Esophagus squamous epithelium (tissue), 5 donors: ENCODE results near the gene TMEM120B. TPM values are rescaled to one million over a fixed set of nuclear protein-coding genes. Genes with fewer than 3 reads are reported as not detected.

ENCODE experiments used
- DNase-seq: peaks from one replicate; lab custom pipeline; 2025; lab: John Stamatoyannopoulos, UW
- H3K27ac ChIP-seq, 4 donors: fragments of 200-600 bp; sonication (generic); one replicate each; pipeline ENCODE4 v1.5.1; 2016 to 2019; ENCODE audit warnings: mild to moderate bottlenecking in 1 of 4
- H3K27me3 ChIP-seq, 4 donors: fragments of 200-600 bp; sonication (generic); 1 replicate in 3 of 4; 2 replicates in 1 of 4; pipeline versions ENCODE4 v1.5.1 to v1.6.0; 2017 to 2021; ENCODE audit warnings: antibody characterized with exemption in 1 of 4
- H3K36me3 ChIP-seq, 3 donors: fragments of 200-600 bp; sonication (generic); one replicate each; pipeline ENCODE4 v1.5.1; 2016 to 2019
- H3K4me1 ChIP-seq, 3 donors: fragments of 200-600 bp; sonication (generic); one replicate each; pipeline ENCODE4 v1.5.1; 2017 to 2019
- H3K4me3 ChIP-seq, 4 donors: fragments of 200-600 bp; sonication (generic); 1 replicate in 3 of 4; 2 replicates in 1 of 4; pipeline ENCODE4 v1.5.1; 2016 to 2019; ENCODE audit warnings: mild to moderate bottlenecking in 2 of 4, moderate library complexity in 1 of 4
- H3K9me3 ChIP-seq, 3 donors: fragments of 200-600 bp; sonication (generic); one replicate each; pipeline ENCODE4 v1.5.1; 2016 to 2019
- POLR2A ChIP-seq, 4 donors: fragments of 450-650 bp; IDR thresholded peaks; one replicate each; pipeline ENCODE4 v1.6.1; 2017; ENCODE audit warnings: antibody characterized with exemption in 4 of 4, mild to moderate bottlenecking in 4 of 4, moderate library complexity in 3 of 4
- WGBS, 2 donors: methylation state at CpG; one replicate each; pipeline ENCODE4 v1.1.5; 2018; 5-methylcytosine and 5-hydroxymethylcytosine counted together
- intact Hi-C: fragments of 100-400 bp; cut with DNase I; formaldehyde crosslinking; loops from one replicate; pipeline ENCODE4 v1.15.0; 2022
- total RNA-seq, 4 donors: library from RNA; depleted of rRNA; stranded (reverse); fragments of >200 nt; gene quantifications; one replicate each; pipeline ENCODE4 v1.1.0, GENCODE V29; 2016
- TF ChIP-seq, protein P1 (sequence below), 6 experiments: fragments of 450-650 bp in 4 of 6; fragments of 200-600 bp in 2 of 6; sonication (generic) in 2 of 6; IDR thresholded peaks; one replicate each; pipeline ENCODE4 v1.5.1; 2016 to 2019; ENCODE audit warnings: antibody characterized with exemption in 6 of 6, mild to moderate bottlenecking in 4 of 6, moderate library complexity in 4 of 6
- donor health status: DM: yes; HTN: yes; CAD: no.

Gene TMEM120B
- total RNA-seq, 4 donors from 2014 or later: 2.7 to 5.2 (median 4.5) TPM

DNA sequence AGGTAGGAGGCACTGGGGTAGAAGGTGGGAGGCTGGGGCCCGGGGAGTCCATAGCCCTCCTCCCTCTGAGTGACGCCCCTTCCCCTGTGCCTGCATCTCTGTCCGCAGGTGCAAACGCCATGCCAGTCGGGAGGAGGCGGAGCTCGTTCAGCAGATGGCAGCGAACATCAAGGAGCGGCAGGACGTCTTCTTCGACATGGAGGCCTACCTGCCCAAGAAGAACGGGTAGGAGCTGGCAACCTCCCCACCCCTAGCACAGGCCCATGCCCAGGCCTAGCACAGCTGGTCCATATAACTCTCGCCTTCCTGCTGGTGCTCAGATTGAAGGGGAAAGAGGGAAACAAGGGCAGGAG lies 35.6 kb downstream of the TMEM120B start:
- 66 to 72% methylated on average over 5 to 8 of the region's 13 CpGs for WGBS, 2 donors
- Histone ChIP-seq H3K27me3 (no peaks in the 10 kb centered on the region), H3K4me3 (no peak overlapping the region), H3K9me3 (no peaks in the 10 kb centered on the region), H3K4me1 (no peaks in the 10 kb centered on the region), H3K27ac (peak overlapping the region in 1 of 4 donors; percentile 22), H3K36me3 (peaks cover 0 to 23% (median 0%) of the 10 kb centered on the region in 3 donors)
- intact Hi-C loops: no loop called here
- TF ChIP-seq, protein P1, sequence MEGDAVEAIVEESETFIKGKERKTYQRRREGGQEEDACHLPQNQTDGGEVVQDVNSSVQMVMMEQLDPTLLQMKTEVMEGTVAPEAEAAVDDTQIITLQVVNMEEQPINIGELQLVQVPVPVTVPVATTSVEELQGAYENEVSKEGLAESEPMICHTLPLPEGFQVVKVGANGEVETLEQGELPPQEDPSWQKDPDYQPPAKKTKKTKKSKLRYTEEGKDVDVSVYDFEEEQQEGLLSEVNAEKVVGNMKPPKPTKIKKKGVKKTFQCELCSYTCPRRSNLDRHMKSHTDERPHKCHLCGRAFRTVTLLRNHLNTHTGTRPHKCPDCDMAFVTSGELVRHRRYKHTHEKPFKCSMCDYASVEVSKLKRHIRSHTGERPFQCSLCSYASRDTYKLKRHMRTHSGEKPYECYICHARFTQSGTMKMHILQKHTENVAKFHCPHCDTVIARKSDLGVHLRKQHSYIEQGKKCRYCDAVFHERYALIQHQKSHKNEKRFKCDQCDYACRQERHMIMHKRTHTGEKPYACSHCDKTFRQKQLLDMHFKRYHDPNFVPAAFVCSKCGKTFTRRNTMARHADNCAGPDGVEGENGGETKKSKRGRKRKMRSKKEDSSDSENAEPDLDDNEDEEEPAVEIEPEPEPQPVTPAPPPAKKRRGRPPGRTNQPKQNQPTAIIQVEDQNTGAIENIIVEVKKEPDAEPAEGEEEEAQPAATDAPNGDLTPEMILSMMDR (IDR thresholded peaks at IDR 0.05): no peak
- no peak for TF ChIP-seq POLR2A (IDR thresholded peaks at IDR 0.05)
- no peak for DNase-seq

DNA sequence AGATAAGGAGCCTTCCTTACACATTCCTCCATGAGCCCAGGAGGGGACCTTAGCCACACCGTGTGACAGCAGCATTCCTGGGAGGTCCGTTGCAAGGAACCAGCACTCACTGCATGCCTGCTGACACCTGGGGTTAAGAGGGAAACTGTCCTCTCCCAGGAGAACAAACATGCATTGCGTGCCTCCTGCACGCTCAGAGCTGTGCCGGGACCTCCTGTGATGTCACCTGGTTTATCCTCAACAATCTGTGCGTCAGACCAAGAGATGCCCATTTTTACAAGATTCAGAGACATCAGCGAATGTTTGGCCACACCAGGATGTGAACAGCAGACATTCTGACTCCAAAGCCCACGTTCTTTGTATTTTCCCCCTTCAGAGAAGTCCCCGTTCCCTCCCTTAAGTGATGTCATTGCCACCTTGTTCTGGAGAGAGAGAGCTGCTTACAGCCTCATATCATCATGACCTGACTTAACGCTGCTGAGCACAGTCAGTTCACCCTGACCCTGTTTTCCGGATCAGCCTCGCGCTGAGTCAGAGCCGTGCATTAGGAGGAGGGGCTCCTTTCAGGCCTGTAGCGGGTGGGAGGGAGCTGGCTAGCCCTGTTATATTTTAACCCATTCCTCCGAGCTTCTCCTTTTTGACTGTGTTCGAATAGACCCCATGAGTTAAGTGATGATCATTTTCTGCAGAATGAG lies 36.2 kb downstream of the TMEM120B start:
- Histone ChIP-seq H3K27me3 (no peaks in the 10 kb centered on the region), H3K27ac (peak overlapping the region in 1 of 4 donors; percentile 22), H3K9me3 (no peaks in the 10 kb centered on the region), H3K4me3 (no peak overlapping the region), H3K36me3 (peaks cover 0 to 25% (median 0%) of the 10 kb centered on the region in 3 donors), H3K4me1 (no peaks in the 10 kb centered on the region)
- DNase-seq: no peak
- 42 to 54% methylated on average over 5 to 15 of the region's 17 CpGs for WGBS, 2 donors
- intact Hi-C loops: no loop called here
- TF ChIP-seq, protein P1 (IDR thresholded peaks at IDR 0.05): no peak
- TF ChIP-seq POLR2A (IDR thresholded peaks at IDR 0.05): no peak

DNA sequence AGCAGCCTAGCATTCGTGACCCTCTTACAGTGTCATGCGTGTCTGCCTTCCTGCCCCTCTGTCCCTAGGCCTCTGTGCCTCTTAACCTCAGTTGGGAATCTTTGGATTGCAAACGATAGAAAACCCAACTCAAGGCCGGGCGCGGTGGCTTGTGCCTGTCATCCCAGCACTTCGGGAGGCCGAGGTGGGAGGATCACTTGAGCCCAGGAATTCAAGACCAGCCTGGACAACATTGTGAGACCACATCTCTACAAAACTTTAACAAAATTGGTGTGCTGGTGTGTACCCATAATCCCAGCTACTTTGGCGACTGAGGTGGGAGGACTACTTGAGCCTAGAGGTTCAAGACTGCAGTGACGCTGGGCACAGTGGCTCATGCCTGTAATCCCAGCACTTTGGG lies 36.7 kb downstream of the TMEM120B start:
- H3K27ac ChIP-seq: no peak overlapping the region
- TF ChIP-seq POLR2A (IDR thresholded peaks at IDR 0.05): no peak
- TF ChIP-seq, protein P1 (IDR thresholded peaks at IDR 0.05): no peak
- peaks cover 0 to 25% (median 0%) of the 10 kb centered on the region in 3 donors for H3K36me3 ChIP-seq
- H3K9me3 ChIP-seq: no peaks in the 10 kb centered on the region
- no peaks in the 10 kb centered on the region for H3K4me1 ChIP-seq
- H3K4me3 ChIP-seq: no peak overlapping the region
- 87 to 89% methylated on average over 6 to 7 of the region's 10 CpGs for WGBS, 2 donors
- intact Hi-C loops: no loop called here
- DNase-seq: no peak
- H3K27me3 ChIP-seq: no peaks in the 10 kb centered on the region

DNA sequence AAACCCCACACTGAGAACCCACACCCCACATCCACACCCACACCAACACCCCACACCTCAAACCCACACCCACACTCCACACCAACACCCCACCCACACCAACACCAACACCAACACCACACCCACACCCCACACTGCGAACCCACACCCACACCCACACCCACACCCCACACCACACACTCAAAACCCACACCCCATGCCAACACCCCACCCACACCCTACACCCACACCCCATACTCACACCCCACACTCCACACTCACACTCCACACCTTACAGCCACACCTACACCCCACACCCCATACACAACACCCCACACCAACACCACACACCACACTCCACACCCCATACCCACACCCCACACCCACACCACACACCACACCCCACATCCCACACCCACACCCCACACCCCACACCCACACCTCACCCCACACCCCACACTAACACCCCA lies 38.0 kb downstream of the TMEM120B start:
- intact Hi-C loops: no loop called here
- Histone ChIP-seq H3K27me3 (no peaks in the 10 kb centered on the region), H3K4me1 (no peaks in the 10 kb centered on the region), H3K27ac (no peak overlapping the region), H3K9me3 (no peaks in the 10 kb centered on the region), H3K36me3 (peaks cover 0 to 25% (median 0%) of the 10 kb centered on the region in 3 donors), H3K4me3 (no peak overlapping the region)
- no peak for DNase-seq
- TF ChIP-seq, protein P1 (IDR thresholded peaks at IDR 0.05): no peak
- no peak for TF ChIP-seq POLR2A (IDR thresholded peaks at IDR 0.05)
- WGBS, 2 donors: 0 to 38% methylated on average over 1 of the region's 1 CpG

DNA sequence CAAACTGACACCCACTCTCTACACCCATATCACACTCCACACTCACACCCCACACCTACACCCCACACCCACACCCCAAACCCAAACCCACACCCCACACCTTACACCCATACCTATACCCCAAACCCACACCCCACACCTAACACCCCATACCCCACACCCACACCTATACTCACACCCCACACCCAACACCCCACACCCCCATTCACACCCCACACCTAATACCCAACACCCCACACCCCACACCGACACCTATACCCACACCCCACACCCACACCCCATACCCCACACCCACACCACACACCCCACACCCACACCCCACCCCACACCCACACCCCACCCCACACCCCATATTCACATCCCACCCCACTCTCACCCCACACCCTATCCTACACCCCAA lies 38.5 kb downstream of the TMEM120B start:
- intact Hi-C loops: no loop called here
- Histone ChIP-seq H3K27me3 (no peaks in the 10 kb centered on the region), H3K4me3 (no peak overlapping the region), H3K4me1 (no peaks in the 10 kb centered on the region), H3K36me3 (peaks cover 0 to 25% (median 0%) of the 10 kb centered on the region in 3 donors), H3K27ac (no peak overlapping the region), H3K9me3 (no peaks in the 10 kb centered on the region)
- 100% methylated on average over 1 of the region's 1 CpG for WGBS, 2 donors
- DNase-seq: no peak
- no peak for TF ChIP-seq POLR2A (IDR thresholded peaks at IDR 0.05)
- TF ChIP-seq, protein P1 (IDR thresholded peaks at IDR 0.05): no peak
